ENCODE data around the gene RHEBL1. TPM values are rescaled to one million over a fixed set of nuclear protein-coding genes. Genes with fewer than 3 reads are reported as not detected.

The RHEBL1 gene
- total and polyA plus RNA-seq, 9 donors = 1.2 to 3.4 (median 1.7) TPM

- no peak for DNase-seq
- Histone ChIP-seq H3K4me1 (ENCODE audit: control insufficient read depth, insufficient read depth, low read length) (peaks cover 25% of the 10 kb centered on the region), H3K36me3 (ENCODE audit: control insufficient read depth, insufficient read depth, low read length) (peaks cover 93% of the 10 kb centered on the region), H3K9me3 (replicated peaks; ENCODE audit: control insufficient read depth, low read depth, low read length) (no peaks in the 10 kb centered on the region), H3K27ac (ENCODE audit: low read length) (no peak overlapping the region), H3K4me3 (ENCODE audit: low read length) (no peak overlapping the region), H3K27me3 (ENCODE audit: control insufficient read depth, insufficient read depth, low read length) (no peaks in the 10 kb centered on the region)
- WGBS (ENCODE audit: insufficient coverage) = 83% methylated on average over 4 of the region's 10 CpGs
These were observed 41.0 kb downstream of the RHEBL1 start for GRCh38 chr12:49028666-49029275.

GRCh38 chr12:49027846-49028555 lies 41.8 kb downstream of the RHEBL1 start:
- peaks cover 93% of the 10 kb centered on the region for H3K36me3 ChIP-seq (ENCODE audit: control insufficient read depth, insufficient read depth, low read length)
- peaks cover 17% of the 10 kb centered on the region for H3K4me1 ChIP-seq (ENCODE audit: control insufficient read depth, insufficient read depth, low read length)
- no peak for DNase-seq
- H3K4me3 ChIP-seq (ENCODE audit: low read length) = no peak overlapping the region
- no peak overlapping the region for H3K27ac ChIP-seq (ENCODE audit: low read length)
- WGBS (ENCODE audit: insufficient coverage) = 96% methylated on average over 7 of the region's 9 CpGs
- no peaks in the 10 kb centered on the region for H3K9me3 ChIP-seq (replicated peaks; ENCODE audit: control insufficient read depth, low read depth, low read length)
- no peaks in the 10 kb centered on the region for H3K27me3 ChIP-seq (ENCODE audit: control insufficient read depth, insufficient read depth, low read length)

GRCh38 chr12:49026678-49027480 lies 42.9 kb downstream of the RHEBL1 start:
- no peak for DNase-seq
- Histone ChIP-seq H3K4me1 (ENCODE audit: control insufficient read depth, insufficient read depth, low read length) (peaks cover 6% of the 10 kb centered on the region), H3K4me3 (ENCODE audit: low read length) (no peak overlapping the region), H3K27me3 (ENCODE audit: control insufficient read depth, insufficient read depth, low read length) (no peaks in the 10 kb centered on the region), H3K9me3 (replicated peaks; ENCODE audit: control insufficient read depth, low read depth, low read length) (no peaks in the 10 kb centered on the region), H3K36me3 (ENCODE audit: control insufficient read depth, insufficient read depth, low read length) (peaks cover 93% of the 10 kb centered on the region), H3K27ac (ENCODE audit: low read length) (no peak overlapping the region)
- WGBS (ENCODE audit: insufficient coverage) = 94% methylated on average over 22 of the region's 26 CpGs

GRCh38 chr12:49026101-49026500 lies 43.7 kb downstream of the RHEBL1 start:
- no peak overlapping the region for H3K27ac ChIP-seq (ENCODE audit: low read length)
- H3K9me3 ChIP-seq (replicated peaks; ENCODE audit: control insufficient read depth, low read depth, low read length) = no peaks in the 10 kb centered on the region
- H3K36me3 ChIP-seq (ENCODE audit: control insufficient read depth, insufficient read depth, low read length) = peaks cover 93% of the 10 kb centered on the region
- no peaks in the 10 kb centered on the region for H3K4me1 ChIP-seq (ENCODE audit: control insufficient read depth, insufficient read depth, low read length)
- H3K27me3 ChIP-seq (ENCODE audit: control insufficient read depth, insufficient read depth, low read length) = no peaks in the 10 kb centered on the region
- no peak overlapping the region for H3K4me3 ChIP-seq (ENCODE audit: low read length)
- 94% methylated on average over 21 of the region's 21 CpGs for WGBS (ENCODE audit: insufficient coverage)
- DNase-seq = no peak

- Histone ChIP-seq H3K36me3 (ENCODE audit: control insufficient read depth, insufficient read depth, low read length) (peaks cover 93% of the 10 kb centered on the region), H3K4me3 (ENCODE audit: low read length) (no peak overlapping the region), H3K27me3 (ENCODE audit: control insufficient read depth, insufficient read depth, low read length) (no peaks in the 10 kb centered on the region), H3K27ac (ENCODE audit: low read length) (no peak overlapping the region), H3K9me3 (replicated peaks; ENCODE audit: control insufficient read depth, low read depth, low read length) (no peaks in the 10 kb centered on the region), H3K4me1 (ENCODE audit: control insufficient read depth, insufficient read depth, low read length) (no peaks in the 10 kb centered on the region)
- DNase-seq = no peak
- no CpG with 5 or more reads among the region's 4 CpGs for WGBS (ENCODE audit: insufficient coverage)
These were observed 44.3 kb downstream of the RHEBL1 start for GRCh38 chr12:49025463-49025862.

GRCh38 chr12:49024543-49024942 lies 45.2 kb downstream of the RHEBL1 start:
- WGBS (ENCODE audit: insufficient coverage) = 95% methylated on average over 11 of the region's 12 CpGs
- H3K36me3 ChIP-seq (ENCODE audit: control insufficient read depth, insufficient read depth, low read length) = peaks cover 86% of the 10 kb centered on the region

GRCh38 chr12:49023812-49024211 lies 46.0 kb downstream of the RHEBL1 start:
- Histone ChIP-seq H3K9me3 (replicated peaks; ENCODE audit: control insufficient read depth, low read depth, low read length) (no peaks in the 10 kb centered on the region), H3K27ac (ENCODE audit: low read length) (no peak overlapping the region), H3K36me3 (ENCODE audit: control insufficient read depth, insufficient read depth, low read length) (peaks cover 78% of the 10 kb centered on the region), H3K4me1 (ENCODE audit: control insufficient read depth, insufficient read depth, low read length) (peaks cover 7% of the 10 kb centered on the region), H3K4me3 (ENCODE audit: low read length) (no peak overlapping the region), H3K27me3 (ENCODE audit: control insufficient read depth, insufficient read depth, low read length) (no peaks in the 10 kb centered on the region)
- DNase-seq = no peak
- WGBS (ENCODE audit: insufficient coverage) = no CpG with 5 or more reads among the region's 2 CpGs

More at GRCh38 chr12:49024543-49024942, 45.2 kb downstream of the RHEBL1 start:
- Histone ChIP-seq H3K27ac (ENCODE audit: low read length) (no peak overlapping the region), H3K4me1 (ENCODE audit: control insufficient read depth, insufficient read depth, low read length) (peaks cover 4% of the 10 kb centered on the region), H3K4me3 (ENCODE audit: low read length) (no peak overlapping the region), H3K27me3 (ENCODE audit: control insufficient read depth, insufficient read depth, low read length) (no peaks in the 10 kb centered on the region), H3K9me3 (replicated peaks; ENCODE audit: control insufficient read depth, low read depth, low read length) (no peaks in the 10 kb centered on the region)
- DNase-seq = no peak

GRCh38 chr12:49022558-49023178 lies 47.1 kb downstream of the RHEBL1 start:
- DNase-seq = no peak
- Histone ChIP-seq H3K9me3 (replicated peaks; ENCODE audit: control insufficient read depth, low read depth, low read length) (no peaks in the 10 kb centered on the region), H3K27me3 (ENCODE audit: control insufficient read depth, insufficient read depth, low read length) (no peaks in the 10 kb centered on the region), H3K36me3 (ENCODE audit: control insufficient read depth, insufficient read depth, low read length) (peaks cover 67% of the 10 kb centered on the region), H3K27ac (ENCODE audit: low read length) (no peak overlapping the region), H3K4me3 (ENCODE audit: low read length) (no peak overlapping the region), H3K4me1 (ENCODE audit: control insufficient read depth, insufficient read depth, low read length) (peaks cover 10% of the 10 kb centered on the region)
- 89% methylated on average over 9 of the region's 15 CpGs for WGBS (ENCODE audit: insufficient coverage)

- no peak for DNase-seq
These were observed 48.4 kb downstream of the RHEBL1 start for GRCh38 chr12:49021292-49021915.

More at GRCh38 chr12:49021292-49021915, 48.4 kb downstream of the RHEBL1 start:
- Histone ChIP-seq H3K4me3 (ENCODE audit: low read length) (no peak overlapping the region), H3K4me1 (ENCODE audit: control insufficient read depth, insufficient read depth, low read length) (peaks cover 17% of the 10 kb centered on the region), H3K27me3 (ENCODE audit: control insufficient read depth, insufficient read depth, low read length) (no peaks in the 10 kb centered on the region), H3K36me3 (ENCODE audit: control insufficient read depth, insufficient read depth, low read length) (peaks cover 58% of the 10 kb centered on the region), H3K27ac (ENCODE audit: low read length) (no peak overlapping the region), H3K9me3 (replicated peaks; ENCODE audit: control insufficient read depth, low read depth, low read length) (no peaks in the 10 kb centered on the region)
- 25% methylated on average over 2 of the region's 11 CpGs for WGBS (ENCODE audit: insufficient coverage)

Data from muscle of leg (tissue), 11 donors.